GM18511 (cell line): ENCODE measurements around the gene EGFL8.
"Not testable (repeated sequence)": the region's sequence is repeated elsewhere in the genome, so short reads cannot be mapped to it uniquely, and the experiment has no call there.

Source experiments
- ATAC-seq: cut with Tn5 transposase; IDR thresholded peaks from one replicate; pipeline ENCODE4 v1.9.1; 2021; ENCODE audit warnings: mild to moderate bottlenecking, moderate library complexity; ENCODE audit not compliant: unreplicated experiment

EGFL8 gene

GRCh38 chr6:32164295-32164694, at the start of gene EGFL8:
Gene EGFL8, plus strand, starts transcription at chr6:32164595. Its CDS starts 1,571 bp downstream, at chr6:32166166.
- no peak for ATAC-seq

- ATAC-seq, result no peak
Measured at GRCh38 chr6:32114796-32115195, 49.6 kb upstream of the EGFL8 start.

GRCh38 chr6:32115623-32116022, 48.8 kb upstream of the EGFL8 start:
- ATAC-seq, result no peak

- ATAC-seq, result no peak
Measured at GRCh38 chr6:32116674-32117073, 47.7 kb upstream of the EGFL8 start.

- ATAC-seq, result no peak
Measured at GRCh38 chr6:32117461-32117860, 46.9 kb upstream of the EGFL8 start.

GRCh38 chr6:32118782-32119628, 45.4 kb upstream of the EGFL8 start:
- no peak for ATAC-seq

GRCh38 chr6:32120573-32121059, 43.8 kb upstream of the EGFL8 start:
- ATAC-seq, result no peak

GRCh38 chr6:32123681-32124080, 40.7 kb upstream of the EGFL8 start:
- no peak for ATAC-seq

- no peak for ATAC-seq
Measured at GRCh38 chr6:32126880-32127279, 37.5 kb upstream of the EGFL8 start.

- no peak for ATAC-seq
Measured at GRCh38 chr6:32127409-32127716, 37.0 kb upstream of the EGFL8 start.

- peak; percentile 92 for ATAC-seq
Measured at GRCh38 chr6:32127717-32128592, 36.4 kb upstream of the EGFL8 start, which contains the start of gene ATF6B. Gene ATF6B, minus strand, starts transcription at chr6:32128246. Its CDS starts 39 bp downstream, at chr6:32128207.

GRCh38 chr6:32128751-32129296, 35.6 kb upstream of the EGFL8 start:
- ATAC-seq, result no peak

GRCh38 chr6:32129297-32130088, 34.9 kb upstream of the EGFL8 start:
- ATAC-seq, result no peak

GRCh38 chr6:32131439-32131948, 32.9 kb upstream of the EGFL8 start:
- ATAC-seq, result no peak

GRCh38 chr6:32132110-32132509, 32.3 kb upstream of the EGFL8 start:
- no peak for ATAC-seq

GRCh38 chr6:32133786-32134185, 30.6 kb upstream of the EGFL8 start:
- ATAC-seq, result no peak

GRCh38 chr6:32137454-32137853, 26.9 kb upstream of the EGFL8 start:
- ATAC-seq, result no peak

- ATAC-seq, result no peak
Measured at GRCh38 chr6:32139590-32139989, 24.8 kb upstream of the EGFL8 start.

GRCh38 chr6:32140420-32141046, 23.9 kb upstream of the EGFL8 start:
- ATAC-seq, result no peak

GRCh38 chr6:32144238-32144637, 20.2 kb upstream of the EGFL8 start:
- ATAC-seq, result not testable (repeated sequence)
